ENCODE results near the gene CEMIP2. TPM values are rescaled to one million over a fixed set of nuclear protein-coding genes. Genes with fewer than 3 reads are reported as not detected.

The CEMIP2 gene
- total RNA-seq, 1 experiment from 2014 or later = 28.4 TPM

- no peak for TF ChIP-seq CTCF (IDR thresholded peaks at IDR 0.05; ENCODE audit: insufficient read depth in 1 of 2, low read depth in 1 of 2, low read length in 1 of 2, severe bottlenecking in 1 of 2, unreplicated experiment in 1 of 2)
- intact Hi-C loops (cut with micrococcal nuclease; ENCODE audit: unreplicated experiment) = no loop called here
- no TSS peak for BruUV-seq (replicated peaks)
- ChIA-PET POLR2A (no interaction called here), CTCF (no interaction called here)
- no peaks in the 10 kb centered on the region for H3K27me3 ChIP-seq (replicated peaks; ENCODE audit: control insufficient read depth, insufficient read depth, low read length)
- Mint-ChIP-seq H3K36me3 (ENCODE audit: insufficient read depth, unreplicated experiment) (peaks cover 4% of the 10 kb centered on the region), H3K4me3 (ENCODE audit: unreplicated experiment) (no peak overlapping the region), H3K9me3 (ENCODE audit: unreplicated experiment) (no peaks in the 10 kb centered on the region), H3K27ac (ENCODE audit: unreplicated experiment) (no peak overlapping the region), H3K4me1 (ENCODE audit: low read depth, unreplicated experiment) (no peaks in the 10 kb centered on the region), H3K27me3 (ENCODE audit: insufficient read depth, unreplicated experiment) (no peaks in the 10 kb centered on the region)
- DNase-seq = no peak
- no peaks in the 10 kb centered on the region for H3K36me3 ChIP-seq (ENCODE audit: control insufficient read depth, insufficient read depth, low read length)
- H3K4me1 ChIP-seq = 0 out of 2 replicates have a peak, but pooled peaks cover 2% of the 10 kb centered on the region
- H3K9me3 ChIP-seq = no peaks in the 10 kb centered on the region
- no peak overlapping the region for H3K4me3 ChIP-seq (ENCODE audit: low read depth, low read length)
Observed at GRCh38 chr9:71752928-71753327, 15.4 kb downstream of the CEMIP2 start.

- ChIA-PET POLR2A (no interaction called here), CTCF (no interaction called here)
- no peak overlapping the region for H3K4me3 ChIP-seq (ENCODE audit: low read depth, low read length)
- Mint-ChIP-seq H3K4me3 (ENCODE audit: unreplicated experiment) (no peak overlapping the region), H3K9me3 (ENCODE audit: unreplicated experiment) (no peaks in the 10 kb centered on the region), H3K36me3 (ENCODE audit: insufficient read depth, unreplicated experiment) (peaks cover 4% of the 10 kb centered on the region), H3K4me1 (ENCODE audit: low read depth, unreplicated experiment) (no peaks in the 10 kb centered on the region), H3K27ac (ENCODE audit: unreplicated experiment) (no peak overlapping the region), H3K27me3 (ENCODE audit: insufficient read depth, unreplicated experiment) (no peaks in the 10 kb centered on the region)
- H3K27me3 ChIP-seq (replicated peaks; ENCODE audit: control insufficient read depth, insufficient read depth, low read length) = no peaks in the 10 kb centered on the region
- intact Hi-C loops (cut with micrococcal nuclease; ENCODE audit: unreplicated experiment) = no loop called here
- no TSS peak for BruUV-seq (replicated peaks)
- TF ChIP-seq CTCF (IDR thresholded peaks at IDR 0.05; ENCODE audit: insufficient read depth in 1 of 2, low read depth in 1 of 2, low read length in 1 of 2, severe bottlenecking in 1 of 2, unreplicated experiment in 1 of 2) = no peak
- no peaks in the 10 kb centered on the region for H3K36me3 ChIP-seq (ENCODE audit: control insufficient read depth, insufficient read depth, low read length)
- no peaks in the 10 kb centered on the region for H3K4me1 ChIP-seq
- H3K9me3 ChIP-seq = no peaks in the 10 kb centered on the region
- DNase-seq = no peak
Observed at GRCh38 chr9:71752352-71752751, 16.0 kb downstream of the CEMIP2 start.

GRCh38 chr9:71748280-71748743 is 20.0 kb downstream of the CEMIP2 start:
- Mint-ChIP-seq H3K27me3 (ENCODE audit: insufficient read depth, unreplicated experiment) (no peaks in the 10 kb centered on the region), H3K4me3 (ENCODE audit: unreplicated experiment) (no peak overlapping the region), H3K9me3 (ENCODE audit: unreplicated experiment) (no peaks in the 10 kb centered on the region), H3K27ac (ENCODE audit: unreplicated experiment) (no peak overlapping the region), H3K36me3 (ENCODE audit: insufficient read depth, unreplicated experiment) (peaks cover 27% of the 10 kb centered on the region), H3K4me1 (ENCODE audit: low read depth, unreplicated experiment) (no peaks in the 10 kb centered on the region)
- no peak for DNase-seq
- Histone ChIP-seq H3K4me3 (ENCODE audit: low read depth, low read length) (no peak overlapping the region), H3K4me1 (no peaks in the 10 kb centered on the region), H3K9me3 (no peaks in the 10 kb centered on the region), H3K27me3 (replicated peaks; ENCODE audit: control insufficient read depth, insufficient read depth, low read length) (no peaks in the 10 kb centered on the region), H3K36me3 (ENCODE audit: control insufficient read depth, insufficient read depth, low read length) (no peaks in the 10 kb centered on the region)
- CTCF ChIA-PET = no interaction called here
- no TSS peak for BruUV-seq (replicated peaks)
- no peak for TF ChIP-seq CTCF (IDR thresholded peaks at IDR 0.05; ENCODE audit: insufficient read depth in 1 of 2, low read depth in 1 of 2, low read length in 1 of 2, severe bottlenecking in 1 of 2, unreplicated experiment in 1 of 2)
- intact Hi-C loops (cut with micrococcal nuclease; ENCODE audit: unreplicated experiment) = no loop called here
- POLR2A ChIA-PET = no interaction called here

Measured in Caco-2 (cell line).